DND-41 (cell line): ENCODE measurements around the gene DUOXA2.

Source experiments
- ATAC-seq: fragments of 200-7000 bp; cut with Tn5 transposase; 3 replicates; pipeline ENCODE4 v1.9.1; 2021; ENCODE audit warnings: low read depth; ENCODE audit not compliant: insufficient read depth
- DNase-seq: peaks from one replicate; pipeline ENCODE4 v3.0.0-alpha.2; 2020
- H2AFZ ChIP-seq: 2 replicates; pipeline ENCODE4 v1.6.0; 2012; ENCODE audit warnings: low read depth, low read length
- H3K27ac ChIP-seq: 2 replicates; pipeline ENCODE4 v1.5.1; 2012; ENCODE audit warnings: low read length, inconsistent platforms
- H3K27me3 ChIP-seq: fragments of 200-600 bp; sonication (generic); 2 replicates; pipeline ENCODE4 v1.6.0; 2012; ENCODE audit warnings: low read length, mild to moderate bottlenecking, inconsistent platforms; ENCODE audit not compliant: insufficient read depth, poor library complexity
- H3K36me3 ChIP-seq: 2 replicates; pipeline ENCODE4 v1.5.1; 2012; ENCODE audit warnings: low read length, inconsistent platforms; ENCODE audit not compliant: insufficient read depth
- H3K4me1 ChIP-seq: 2 replicates; pipeline ENCODE4 v1.5.1; 2012; ENCODE audit warnings: mild to moderate bottlenecking, low read length; ENCODE audit not compliant: insufficient read depth
- H3K4me2 ChIP-seq: 2 replicates; pipeline ENCODE4 v1.6.0; 2012; ENCODE audit warnings: mild to moderate bottlenecking, moderate library complexity, low read length, inconsistent platforms; ENCODE audit not compliant: insufficient read depth
- H3K4me3 ChIP-seq, 2 experiments: fragments of 200-600 bp in 1 of 2; shearing (Covaris generic) in 1 of 2; 2 replicates each; pipeline ENCODE4 v1.5.1; 2012 to 2016; ENCODE audit warnings: inconsistent platforms in 2 of 2, low read length in 2 of 2, mild to moderate bottlenecking in 2 of 2, low read depth in 1 of 2, moderate library complexity in 1 of 2
- H3K79me2 ChIP-seq: 2 replicates; pipeline ENCODE4 v1.6.0; 2012; ENCODE audit warnings: low read length, inconsistent platforms; ENCODE audit not compliant: insufficient read depth
- H3K9ac ChIP-seq: 2 replicates; pipeline ENCODE4 v1.6.0; 2012; ENCODE audit warnings: low read depth, mild to moderate bottlenecking, inconsistent platforms, low read length, moderate library complexity
- H3K9me3 ChIP-seq: 2 replicates; pipeline ENCODE4 v1.5.1; 2012; ENCODE audit warnings: low read length, moderate library complexity, mild to moderate bottlenecking, inconsistent platforms; ENCODE audit not compliant: insufficient read depth, severe bottlenecking
- H4K20me1 ChIP-seq: 2 replicates; pipeline ENCODE4 v1.6.0; 2012; ENCODE audit warnings: low read length; ENCODE audit not compliant: insufficient read depth
- EZH2 ChIP-seq: IDR thresholded peaks from 3 replicates; pipeline ENCODE4 v1.6.1; 2012; ENCODE audit warnings: borderline replicate concordance, low read depth, mild to moderate bottlenecking, moderate library complexity, low read length, inconsistent platforms; ENCODE audit not compliant: severe bottlenecking
- TF ChIP-seq, protein P1 (sequence below): IDR thresholded peaks from 2 replicates; pipeline ENCODE4 v1.5.1; 2012; ENCODE audit warnings: borderline replicate concordance, low read length, moderate library complexity, mild to moderate bottlenecking; ENCODE audit not compliant: poor library complexity, severe bottlenecking; ENCODE audit errors: extremely low read depth

DUOXA2 gene

DNA sequence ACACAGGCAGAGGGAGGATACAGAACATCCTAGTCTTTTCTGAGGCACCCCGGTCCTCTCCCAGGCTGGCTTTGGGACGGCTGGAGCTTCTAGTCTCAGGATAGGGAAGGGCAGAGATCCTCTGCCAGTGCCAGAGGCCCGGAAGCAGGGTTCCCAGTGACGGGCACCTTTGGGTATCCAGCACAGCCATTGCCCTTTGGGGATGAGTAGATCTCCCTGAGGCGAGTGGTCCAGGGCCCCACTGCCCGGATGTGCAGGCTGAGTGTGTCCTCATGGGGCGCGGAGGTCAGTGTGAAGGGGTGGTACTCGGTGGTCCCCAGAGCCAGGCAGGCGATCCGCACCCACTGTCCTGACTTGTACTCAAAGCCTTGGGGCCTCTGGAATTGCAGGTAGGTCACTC lies 18.5 kb upstream of the DUOXA2 start:
- H3K4me1 ChIP-seq: no peaks in the 10 kb centered on the region

DNA sequence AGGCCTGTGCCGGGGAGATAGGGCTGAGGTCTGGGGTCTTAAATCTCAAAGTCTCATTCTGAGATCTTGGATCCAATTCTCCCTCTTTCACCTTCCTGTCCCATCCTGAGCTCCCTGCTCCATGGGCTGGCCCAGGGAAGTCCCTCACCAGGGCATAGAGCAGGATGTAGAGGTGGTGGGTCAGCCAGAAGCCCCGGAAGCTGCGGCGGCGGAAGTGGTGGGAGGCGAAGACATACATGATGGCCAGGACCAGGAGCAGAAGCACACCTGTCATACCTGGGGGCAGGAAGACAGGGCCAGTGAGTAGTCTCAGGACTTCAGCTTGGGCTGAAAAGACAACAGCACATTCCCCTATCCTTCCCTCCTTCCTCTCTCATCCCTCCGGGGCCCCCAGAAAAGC lies 16.7 kb upstream of the DUOXA2 start:
- Histone ChIP-seq H4K20me1 (no peaks in the 10 kb centered on the region), H3K4me1 (no peaks in the 10 kb centered on the region), H3K9me3 (no peaks in the 10 kb centered on the region), H3K4me2 (no peak overlapping the region), H3K4me3 (no peak overlapping the region), H3K9ac (no peak overlapping the region), H3K27ac (no peak overlapping the region), H3K79me2 (no peaks in the 10 kb centered on the region), H3K27me3 (no peaks in the 10 kb centered on the region), H3K36me3 (no peaks in the 10 kb centered on the region), H2AFZ (no peak overlapping the region)
- DNase-seq (no peak), ATAC-seq (no peak)
- no peak for TF ChIP-seq EZH2
- TF ChIP-seq, protein P1, sequence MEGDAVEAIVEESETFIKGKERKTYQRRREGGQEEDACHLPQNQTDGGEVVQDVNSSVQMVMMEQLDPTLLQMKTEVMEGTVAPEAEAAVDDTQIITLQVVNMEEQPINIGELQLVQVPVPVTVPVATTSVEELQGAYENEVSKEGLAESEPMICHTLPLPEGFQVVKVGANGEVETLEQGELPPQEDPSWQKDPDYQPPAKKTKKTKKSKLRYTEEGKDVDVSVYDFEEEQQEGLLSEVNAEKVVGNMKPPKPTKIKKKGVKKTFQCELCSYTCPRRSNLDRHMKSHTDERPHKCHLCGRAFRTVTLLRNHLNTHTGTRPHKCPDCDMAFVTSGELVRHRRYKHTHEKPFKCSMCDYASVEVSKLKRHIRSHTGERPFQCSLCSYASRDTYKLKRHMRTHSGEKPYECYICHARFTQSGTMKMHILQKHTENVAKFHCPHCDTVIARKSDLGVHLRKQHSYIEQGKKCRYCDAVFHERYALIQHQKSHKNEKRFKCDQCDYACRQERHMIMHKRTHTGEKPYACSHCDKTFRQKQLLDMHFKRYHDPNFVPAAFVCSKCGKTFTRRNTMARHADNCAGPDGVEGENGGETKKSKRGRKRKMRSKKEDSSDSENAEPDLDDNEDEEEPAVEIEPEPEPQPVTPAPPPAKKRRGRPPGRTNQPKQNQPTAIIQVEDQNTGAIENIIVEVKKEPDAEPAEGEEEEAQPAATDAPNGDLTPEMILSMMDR: no peak

More for the DNA sequence above, 18.5 kb upstream of the DUOXA2 start:
- H3K4me3 ChIP-seq: no peak overlapping the region
- peaks cover 9% of the 10 kb centered on the region for H3K27me3 ChIP-seq
- TF ChIP-seq EZH2: no peak
- TF ChIP-seq, protein P1: no peak
- no peaks in the 10 kb centered on the region for H4K20me1 ChIP-seq
- no peak overlapping the region for H2AFZ ChIP-seq
- H3K4me2 ChIP-seq: no peak overlapping the region
- no peaks in the 10 kb centered on the region for H3K79me2 ChIP-seq
- ATAC-seq: no peak
- H3K9me3 ChIP-seq: no peaks in the 10 kb centered on the region
- no peak overlapping the region for H3K9ac ChIP-seq
- no peak for DNase-seq
- H3K27ac ChIP-seq: no peak overlapping the region
- H3K36me3 ChIP-seq: no peaks in the 10 kb centered on the region

DNA sequence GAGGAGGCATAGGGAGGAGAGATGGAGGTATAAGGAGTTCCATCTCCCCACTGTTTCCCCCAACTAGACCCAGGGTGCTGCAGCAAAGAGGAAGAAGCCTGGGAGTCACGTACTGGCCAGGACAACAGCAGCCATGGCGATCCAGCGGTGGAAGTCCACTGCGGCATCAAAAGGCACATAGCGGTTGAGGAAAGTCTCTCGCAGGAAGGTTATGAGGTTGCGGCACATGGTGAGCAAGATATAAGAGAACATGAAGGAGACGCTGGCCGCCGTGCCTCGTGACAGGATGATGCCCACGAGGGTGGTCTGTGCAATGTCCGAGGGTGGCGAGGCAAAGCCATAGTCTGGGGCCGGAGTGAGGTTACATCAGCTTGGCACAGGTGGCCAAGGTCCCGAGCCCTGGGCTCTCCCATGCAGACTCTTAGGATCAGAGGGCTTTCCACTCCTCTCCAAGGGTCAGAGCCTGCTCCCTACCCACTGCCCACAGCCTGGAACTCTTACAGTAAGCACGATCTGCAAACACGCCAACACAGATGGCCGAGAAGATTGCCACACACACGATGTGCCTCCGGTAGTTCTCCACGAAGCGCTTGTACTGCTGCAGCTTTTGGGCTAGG lies 14.5 kb upstream of the DUOXA2 start:
- no peak overlapping the region for H3K4me3 ChIP-seq
- no peak overlapping the region for H3K27ac ChIP-seq
- no peaks in the 10 kb centered on the region for H3K4me1 ChIP-seq
- no peak overlapping the region for H3K4me2 ChIP-seq
- peaks cover 4% of the 10 kb centered on the region for H3K27me3 ChIP-seq
- DNase-seq: no peak
- H3K9me3 ChIP-seq: no peaks in the 10 kb centered on the region
- ATAC-seq: no peak
- H3K36me3 ChIP-seq: no peaks in the 10 kb centered on the region
- TF ChIP-seq EZH2: no peak
- TF ChIP-seq, protein P1: no peak
- no peak overlapping the region for H3K9ac ChIP-seq
- no peaks in the 10 kb centered on the region for H4K20me1 ChIP-seq
- no peaks in the 10 kb centered on the region for H3K79me2 ChIP-seq
- H2AFZ ChIP-seq: no peak overlapping the region
